Stimulated activated CD4-positive, alpha-beta T cell treated with anti-CD3 and anti-CD28 coated beads, Interleukin-1b, Interleukin-23, amount 100 ng/mL, for 1 hour (primary cell): ENCODE measurements around the gene E2F2.

Source experiments
- DNase-seq, 2 donors: peaks; one replicate each; pipeline ENCODE4 v3.0.0-alpha.2; 2020; ENCODE audit warnings: low read depth in 2 of 2

The E2F2 gene

DNA sequence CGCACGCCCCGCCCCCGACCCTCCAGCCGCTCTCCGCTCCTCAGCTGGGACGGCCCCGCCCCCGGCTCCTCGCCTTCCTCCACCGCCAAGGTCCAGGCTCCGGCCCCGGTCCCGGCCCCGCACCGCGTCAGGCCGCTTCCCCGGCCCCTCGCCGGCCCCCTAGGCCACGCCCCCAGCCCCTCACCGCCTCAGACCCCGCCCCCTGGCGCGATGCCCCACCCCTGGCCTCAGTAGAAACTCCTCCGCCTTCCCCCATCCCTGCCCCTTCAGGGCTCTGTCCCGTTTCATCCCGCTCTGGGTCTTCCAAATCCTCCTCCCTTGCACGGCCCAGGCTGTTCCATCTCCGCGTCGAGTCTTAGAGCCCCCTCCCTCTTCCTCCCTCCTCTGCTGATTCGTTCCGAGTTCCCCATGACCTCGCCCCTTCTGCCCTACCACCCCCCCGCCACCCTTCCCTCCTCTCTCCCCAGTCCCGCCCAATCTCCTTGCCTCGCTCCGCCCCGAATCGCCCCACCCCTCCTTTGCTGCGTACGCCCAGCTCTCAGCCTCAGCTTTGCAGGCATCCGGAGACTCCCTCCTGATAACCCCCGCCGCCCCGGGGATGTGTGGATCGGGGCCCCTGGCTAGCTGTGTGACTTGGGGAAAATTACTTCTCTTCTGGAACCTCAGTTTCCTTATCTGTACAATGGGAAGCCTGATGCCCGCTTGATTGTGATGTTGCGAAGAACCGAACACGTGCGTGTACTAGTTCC lies 46.6 kb downstream of the E2F2 start:
- DNase-seq: peak; percentile 82 to 84

DNA sequence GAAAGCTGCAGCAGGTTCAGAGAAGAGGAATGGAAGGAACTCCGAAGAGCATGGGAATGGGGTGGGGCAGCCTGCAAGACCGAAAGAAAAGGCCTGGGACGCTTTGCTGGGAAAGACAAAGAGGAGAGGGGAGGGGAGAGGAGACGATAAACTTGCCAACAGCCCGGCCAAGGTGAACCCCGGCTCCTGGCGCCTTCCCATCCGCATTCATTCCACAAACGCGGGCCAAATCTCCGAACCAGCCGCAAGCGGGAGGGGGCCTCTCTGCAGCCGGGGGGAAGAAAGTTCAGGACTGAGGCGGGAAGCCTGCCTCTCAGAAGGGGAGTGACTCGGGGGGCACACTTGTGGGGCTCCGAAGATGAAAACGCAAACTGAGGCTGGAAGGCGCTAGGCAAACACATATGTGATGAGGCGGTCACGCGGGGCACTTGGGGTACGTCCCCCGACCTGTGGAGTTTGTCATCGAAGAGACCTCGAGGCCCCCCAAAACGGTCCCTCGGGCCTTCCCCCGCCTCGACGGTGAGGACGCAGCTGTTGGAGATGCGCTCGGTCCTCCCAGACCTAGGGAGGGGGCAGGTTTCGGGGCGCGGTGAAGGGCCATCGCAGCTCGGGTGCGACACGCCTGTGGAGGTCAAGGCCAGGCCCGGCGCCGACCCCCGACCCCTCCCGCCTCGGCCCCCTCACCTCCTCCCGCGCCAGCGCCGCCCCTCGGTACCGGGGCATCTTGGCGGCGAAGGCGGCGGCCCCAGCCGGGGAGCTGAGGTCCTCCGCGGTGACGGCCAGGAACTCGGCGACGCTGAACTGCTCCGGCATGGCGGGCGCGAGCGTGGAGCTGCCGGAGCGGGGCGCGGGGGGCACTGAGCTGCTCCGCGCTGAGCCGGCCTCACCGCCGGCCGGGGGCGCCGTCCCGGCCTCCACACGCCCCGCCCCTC lies 47.4 kb downstream of the E2F2 start, which contains the start of gene ASAP3:
Gene ASAP3, minus strand, starts transcription at position 859 of the 932 bp plus-strand sequence. Its CDS starts 46 bp downstream, at position 813.
- peak in 1 of 2 donors; percentile 2 for DNase-seq

DNA sequence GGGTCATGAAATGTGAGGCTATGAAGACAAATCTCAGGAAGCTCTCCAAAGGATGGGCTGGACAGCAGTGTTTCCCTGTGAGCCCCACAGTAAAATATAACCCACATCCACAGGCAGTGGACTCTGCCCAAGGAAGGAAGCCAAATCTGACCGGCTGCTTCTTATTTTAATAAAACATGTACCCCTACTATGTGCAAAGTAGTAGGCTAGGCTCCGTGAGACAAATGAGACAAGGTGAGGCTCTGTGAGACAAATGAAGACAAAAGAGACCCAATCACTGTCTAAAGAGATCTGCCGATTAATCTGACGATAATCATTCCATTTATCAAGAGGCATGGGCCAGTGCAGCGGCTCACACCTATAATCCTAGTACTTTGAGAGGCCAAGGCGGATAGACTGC lies 49.1 kb downstream of the E2F2 start:
- DNase-seq: no peak

- DNase-seq: no peak
Observed at GRCh38 chr1:23481026-23481597, 49.9 kb downstream of the E2F2 start.

DNA sequence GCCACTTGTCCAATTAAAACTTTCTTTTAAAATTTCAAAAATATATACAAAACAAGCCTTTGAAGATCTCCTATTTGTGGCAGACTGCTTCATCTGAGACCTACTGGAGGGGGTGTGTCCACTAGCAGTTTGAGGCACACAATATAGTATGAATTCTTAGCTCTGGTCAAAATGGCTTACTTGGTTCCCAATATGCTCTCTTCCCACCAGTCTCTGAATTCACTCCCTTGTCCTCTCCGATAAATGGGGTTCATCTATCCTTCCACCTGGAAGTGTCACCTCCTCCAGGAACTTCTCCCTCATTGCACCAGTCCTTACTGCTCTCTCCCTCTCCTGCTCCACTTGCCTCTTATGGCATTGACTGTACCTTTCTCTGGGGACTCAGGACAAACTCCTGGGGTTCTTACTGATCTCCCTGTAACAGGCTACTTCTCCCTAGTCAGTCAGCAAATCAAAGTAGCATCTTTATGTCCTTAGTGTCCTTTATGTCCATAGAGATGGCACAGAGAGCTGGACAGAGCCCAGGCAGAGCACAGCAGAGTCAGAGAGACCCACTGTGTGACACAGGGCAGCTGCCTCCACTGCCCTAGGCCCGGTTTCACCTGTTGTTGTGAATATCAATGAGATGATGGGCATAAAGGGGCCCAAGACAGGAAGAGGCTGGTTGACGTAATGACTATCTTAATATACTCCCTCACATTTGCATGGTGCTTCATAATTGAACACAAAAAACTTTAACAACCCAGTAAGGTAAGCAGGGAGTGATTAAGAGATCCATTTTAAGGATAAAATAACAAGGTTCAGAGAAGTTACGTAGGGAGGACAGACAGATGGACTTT lies 50.6 kb downstream of the E2F2 start:
- no peak for DNase-seq

DNA sequence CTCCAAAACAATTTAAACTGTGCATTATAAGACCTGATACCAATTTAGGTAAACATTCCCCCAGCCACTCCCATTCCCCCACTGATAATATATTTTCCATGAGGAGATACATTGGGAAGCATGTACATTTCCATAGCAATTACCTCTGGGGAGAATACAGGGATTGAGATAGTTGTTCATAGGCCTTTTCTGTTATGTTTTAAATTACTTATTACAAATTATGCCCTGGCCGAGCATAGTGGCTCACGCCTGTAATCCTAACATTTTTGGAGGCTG lies 51.4 kb downstream of the E2F2 start:
- DNase-seq: no peak

- DNase-seq: no peak
Observed at GRCh38 chr1:23478896-23479665, 52.0 kb downstream of the E2F2 start.

- no peak for DNase-seq
Observed at GRCh38 chr1:23477359-23478144, 53.5 kb downstream of the E2F2 start.

GRCh38 chr1:23475641-23476040 lies 55.4 kb downstream of the E2F2 start:
- no peak for DNase-seq

DNA sequence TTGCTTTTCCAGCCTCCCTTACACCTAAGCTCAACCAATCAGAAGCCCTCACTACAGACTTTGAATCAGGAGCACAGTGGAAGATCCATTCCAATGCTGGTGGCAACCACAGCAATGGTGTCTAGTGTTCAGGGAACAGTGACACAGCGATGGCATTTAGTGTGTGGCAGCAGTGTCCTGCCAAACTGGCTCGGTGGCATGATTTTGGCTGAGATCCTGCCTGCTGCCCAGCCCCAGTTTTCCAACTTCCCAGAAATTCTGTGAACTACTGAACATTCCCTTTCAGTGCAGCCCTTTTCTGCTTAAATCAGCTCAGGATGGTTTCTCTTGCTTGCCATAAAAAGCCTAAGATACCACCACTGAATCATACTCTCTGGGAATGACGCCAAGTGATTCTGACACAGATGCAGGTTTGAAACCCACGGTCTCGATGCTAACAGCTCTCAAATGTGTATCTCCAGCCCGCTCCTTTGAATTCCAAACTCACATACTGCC lies 55.9 kb downstream of the E2F2 start:
- DNase-seq: no peak

GRCh38 chr1:23473037-23473800 lies 57.8 kb downstream of the E2F2 start:
- no peak for DNase-seq

DNA sequence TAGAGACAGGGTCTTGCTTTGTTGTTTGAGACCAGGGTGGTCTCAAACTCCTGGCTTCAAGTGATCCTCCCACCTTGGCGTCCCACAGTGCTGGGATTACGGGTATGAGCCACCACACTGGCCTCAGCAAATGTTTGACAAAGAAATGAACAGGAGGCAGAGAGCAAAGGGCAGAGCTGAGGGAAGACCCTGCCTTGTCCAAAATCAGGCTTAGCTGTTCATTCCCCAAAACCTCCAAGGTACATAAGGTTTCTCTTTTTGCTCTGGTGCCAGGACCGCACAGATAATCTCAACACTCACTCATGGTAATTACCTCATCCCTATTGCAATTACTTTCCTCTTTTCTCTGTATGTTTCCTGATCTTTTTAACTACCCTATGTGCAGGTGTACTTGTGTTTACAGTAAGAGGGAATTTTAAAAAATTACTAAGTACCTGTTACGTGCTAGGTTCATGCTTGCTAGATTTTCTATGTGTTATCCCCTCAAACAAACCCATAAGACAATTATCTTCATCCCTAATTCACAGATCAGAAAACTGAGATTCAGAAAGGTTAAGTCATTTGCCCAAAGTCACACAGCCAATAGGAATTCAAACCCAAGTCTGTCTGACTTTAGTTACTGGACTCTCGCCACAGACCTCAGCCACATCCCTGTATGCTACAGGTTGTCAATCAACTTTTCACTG lies 58.5 kb downstream of the E2F2 start:
- DNase-seq: no peak

- no peak for DNase-seq
Observed at GRCh38 chr1:23471473-23472075, 59.5 kb downstream of the E2F2 start.

DNA sequence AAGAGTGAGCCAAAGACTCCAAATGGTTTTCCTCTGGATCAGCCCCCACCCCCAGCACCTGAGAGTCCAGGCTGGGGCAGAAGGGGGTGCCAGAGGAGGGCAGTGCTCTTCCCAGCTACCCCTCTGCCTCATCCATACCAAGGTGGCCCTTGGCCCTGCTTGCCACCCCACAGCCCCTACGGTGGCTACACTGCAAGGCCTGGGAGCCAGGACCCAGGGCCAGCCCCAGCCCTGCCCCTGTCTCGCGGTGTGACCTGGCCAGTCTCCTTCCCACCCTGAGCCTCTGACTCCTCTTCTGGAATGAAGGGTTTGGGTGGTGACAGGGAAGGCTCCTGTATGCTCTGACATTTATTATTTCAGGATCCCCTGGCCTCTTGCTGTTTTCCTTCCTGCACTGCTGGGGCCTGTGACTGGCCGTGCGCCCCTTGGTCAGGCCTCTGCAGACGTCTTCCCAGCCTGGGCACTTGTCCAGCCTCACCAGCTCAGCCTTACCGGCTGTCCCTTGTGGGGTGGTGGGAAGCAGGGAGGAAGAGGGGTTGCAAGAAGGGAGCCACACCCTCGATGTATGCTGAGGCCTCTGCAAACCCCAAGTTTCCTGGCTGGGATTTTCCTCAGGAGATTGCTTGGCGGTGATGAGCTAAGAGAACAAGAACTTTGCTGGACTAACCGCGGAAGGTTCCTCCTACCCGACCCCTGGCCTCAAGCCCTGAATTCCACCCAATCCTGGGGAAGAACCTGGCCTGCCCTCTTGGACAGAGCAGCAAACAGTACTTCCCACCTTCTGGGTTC lies 60.6 kb downstream of the E2F2 start:
- no peak for DNase-seq

GRCh38 chr1:23469372-23469982 lies 61.6 kb downstream of the E2F2 start:
- no peak for DNase-seq

- no peak for DNase-seq
Observed at GRCh38 chr1:23466423-23466989, 64.5 kb downstream of the E2F2 start.

DNA sequence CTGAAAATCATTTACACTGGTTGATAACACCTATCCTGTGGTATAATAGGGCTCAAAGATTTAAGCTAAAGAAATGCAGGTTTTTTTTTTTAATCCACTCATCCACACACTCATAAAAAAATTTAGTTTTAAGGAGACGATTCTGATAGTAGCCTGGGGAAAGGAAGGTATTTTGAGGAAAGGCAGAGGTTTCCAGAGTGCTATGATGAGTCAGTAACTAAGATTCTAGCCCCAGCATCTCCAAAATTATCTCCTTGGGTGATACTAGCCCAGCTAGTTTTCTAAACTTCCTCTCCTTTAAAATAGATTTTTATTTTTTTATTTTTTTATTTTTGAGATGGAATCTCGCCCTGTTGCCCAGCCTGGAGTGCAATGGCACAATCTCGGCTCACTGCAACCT lies 67.7 kb downstream of the E2F2 start:
- DNase-seq: no peak
